Measurements from ENCODE around the gene GRM4.
"Not testable (repeated sequence)": the region's sequence is repeated elsewhere in the genome, so short reads cannot be mapped to it uniquely, and the experiment has no call there.

GRM4 gene

GRCh38 chr6:34059914-34060313 lies 86.0 kb downstream of the GRM4 start:
- no peak for DNase-seq

DNA sequence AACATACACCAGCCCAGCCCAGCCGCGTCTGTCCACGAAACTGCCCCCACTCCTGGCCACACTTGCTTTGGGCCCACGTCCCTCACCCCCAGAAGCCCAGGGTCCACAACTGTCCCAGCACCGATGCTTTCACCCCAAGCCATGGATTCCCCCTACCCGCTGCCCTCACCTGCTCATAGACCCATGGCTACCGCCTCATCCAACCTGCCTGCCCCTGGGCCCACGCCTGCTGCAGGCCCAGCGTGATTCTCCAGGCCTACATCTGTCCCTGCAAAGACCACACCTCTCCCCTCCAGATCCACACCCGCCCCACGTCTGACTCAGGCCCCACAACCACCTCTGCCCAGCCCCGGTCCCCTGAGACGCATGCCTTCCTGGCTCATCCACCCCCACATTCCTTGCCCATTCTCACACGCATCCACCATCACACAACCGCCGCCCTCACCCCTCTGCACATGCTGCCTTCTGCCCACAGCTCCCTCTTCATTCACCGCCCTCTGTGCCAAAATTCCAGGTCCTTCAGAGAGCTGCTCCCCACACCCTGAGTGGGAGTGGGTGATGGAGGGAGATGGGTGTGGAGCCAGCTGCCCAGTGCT lies 86.7 kb downstream of the GRM4 start:
- DNase-seq, result no peak

GRCh38 chr6:34057790-34058189 lies 88.1 kb downstream of the GRM4 start:
- no peak for DNase-seq

DNA sequence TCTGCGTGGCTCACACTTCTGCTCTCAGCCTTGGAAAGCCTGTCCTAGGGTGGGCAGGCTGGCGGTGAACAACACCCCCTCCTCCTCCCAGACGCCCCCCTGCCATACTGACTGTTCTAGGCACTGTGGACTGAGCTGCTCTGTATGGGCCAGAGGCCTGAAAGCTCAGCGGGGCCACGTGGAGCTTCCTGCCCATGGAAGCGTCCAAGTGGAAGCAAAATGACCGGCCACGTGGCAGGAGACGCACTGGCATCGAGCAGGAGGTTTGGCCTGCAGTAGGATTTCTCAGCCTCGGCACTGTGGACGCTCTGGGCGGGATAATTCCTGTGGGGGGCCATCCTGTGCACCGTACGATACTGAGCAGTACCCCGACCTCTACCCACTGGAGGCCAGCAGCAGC lies 88.7 kb downstream of the GRM4 start:
- DNase-seq, result no peak

GRCh38 chr6:34056305-34057108 lies 89.4 kb downstream of the GRM4 start:
- peak; percentile 13 for DNase-seq

DNA sequence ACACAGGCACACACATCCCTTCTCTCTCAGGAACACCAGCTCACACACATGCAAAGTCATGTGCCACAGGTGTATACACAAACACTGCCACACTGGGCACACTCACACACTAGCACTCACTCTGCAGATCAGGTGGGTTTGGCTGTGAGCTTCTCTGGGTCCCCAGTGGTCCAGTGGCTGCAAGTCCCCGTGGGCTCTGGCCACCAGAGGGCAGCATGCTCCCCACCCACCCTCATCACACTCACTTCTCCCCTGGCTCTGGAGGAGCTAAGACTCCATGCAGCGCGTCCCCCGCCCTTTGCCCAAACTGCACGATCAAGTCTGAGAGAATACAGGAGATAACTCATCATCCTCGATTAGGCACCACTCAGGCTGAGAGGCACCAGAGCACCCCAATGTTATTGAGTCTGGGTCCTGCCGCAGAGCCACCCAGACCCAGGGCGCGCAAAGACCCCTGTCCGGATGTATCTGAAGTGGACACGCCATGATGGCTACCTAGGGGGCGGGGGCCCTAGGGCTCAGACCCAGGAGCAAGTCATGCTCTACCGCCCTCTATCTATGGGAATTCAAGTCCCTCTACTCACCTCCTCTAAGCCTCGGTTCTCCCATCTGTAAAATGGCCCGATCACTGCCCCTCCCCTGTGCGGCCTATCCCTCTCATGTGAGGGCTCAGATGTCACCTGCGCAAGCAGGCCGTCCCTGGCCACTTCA lies 90.5 kb downstream of the GRM4 start:
- peak; percentile 75 for DNase-seq

DNA sequence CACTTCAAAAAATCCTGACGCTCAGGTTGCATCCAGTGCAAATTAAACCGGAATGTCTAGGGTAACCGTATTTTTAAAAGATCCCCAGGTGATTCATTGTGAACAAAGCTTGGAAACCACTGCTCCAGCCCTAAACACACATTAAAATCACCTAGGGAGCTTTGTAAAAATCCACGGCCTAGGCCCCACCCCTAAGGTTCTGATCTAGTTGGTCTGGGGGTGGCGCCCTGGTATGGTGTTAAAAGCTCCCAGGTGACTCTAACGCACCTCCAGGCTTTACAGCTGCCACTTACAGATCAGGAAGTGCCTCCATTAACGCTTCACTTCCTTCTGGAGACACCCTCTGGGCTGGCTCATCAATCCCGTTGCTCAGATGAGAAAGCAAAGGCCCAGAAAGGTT lies 92.2 kb downstream of the GRM4 start:
- DNase-seq, result no peak

GRCh38 chr6:34052918-34053608 lies 92.8 kb downstream of the GRM4 start:
- DNase-seq, result no peak

- no peak for DNase-seq
These were observed 93.6 kb downstream of the GRM4 start for GRCh38 chr6:34052071-34052825.

DNA sequence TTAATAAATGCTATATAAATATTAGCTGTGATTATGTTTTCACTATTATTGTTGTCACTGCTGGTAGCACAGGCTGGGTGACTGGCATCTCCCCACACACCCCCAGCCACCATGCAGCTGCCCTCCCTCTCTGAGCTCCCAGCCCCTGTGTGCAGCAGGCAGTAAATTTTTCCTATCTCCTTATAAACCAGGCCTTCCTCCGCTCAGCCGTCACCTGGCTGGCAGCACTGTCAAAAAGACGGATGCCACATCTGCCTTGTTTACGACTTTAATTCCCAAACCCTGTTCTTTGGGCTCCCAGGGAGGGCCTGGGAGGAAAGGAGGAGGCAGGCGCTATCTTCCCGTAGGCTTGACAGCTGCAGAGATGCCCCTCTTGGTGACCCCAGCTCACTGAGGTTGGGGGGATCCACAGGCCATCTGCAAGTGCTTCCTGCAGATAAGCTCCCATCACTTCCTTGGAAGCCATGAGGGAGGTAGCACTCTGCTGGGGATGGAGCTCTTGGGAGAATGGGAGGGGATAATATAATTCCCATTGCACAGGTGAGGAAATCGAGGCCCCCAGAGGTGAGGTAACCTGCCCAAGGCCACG lies 94.5 kb downstream of the GRM4 start:
- no peak for DNase-seq

DNA sequence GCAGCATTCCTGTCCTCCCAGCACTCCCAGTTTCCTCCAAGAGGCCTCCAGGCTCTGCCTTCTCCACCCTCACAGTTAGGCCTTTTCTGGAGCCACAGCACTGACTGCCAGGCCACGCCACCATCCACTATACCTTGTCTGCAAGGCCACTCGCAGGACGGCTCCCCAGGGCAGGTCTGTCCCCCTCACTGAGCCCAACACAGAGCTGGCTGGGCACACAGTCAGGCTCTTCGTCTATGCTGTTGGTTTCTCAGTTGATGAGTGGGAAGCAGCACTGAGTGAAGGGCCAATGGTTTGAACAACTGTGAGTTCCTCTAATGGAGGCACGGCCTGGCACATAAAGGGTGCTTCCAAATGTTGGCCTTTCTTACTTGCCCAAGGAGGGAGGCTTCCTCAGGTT lies 95.2 kb downstream of the GRM4 start:
- no peak for DNase-seq

- DNase-seq, result no peak
These were observed 96.2 kb downstream of the GRM4 start for GRCh38 chr6:34049395-34050342.

DNA sequence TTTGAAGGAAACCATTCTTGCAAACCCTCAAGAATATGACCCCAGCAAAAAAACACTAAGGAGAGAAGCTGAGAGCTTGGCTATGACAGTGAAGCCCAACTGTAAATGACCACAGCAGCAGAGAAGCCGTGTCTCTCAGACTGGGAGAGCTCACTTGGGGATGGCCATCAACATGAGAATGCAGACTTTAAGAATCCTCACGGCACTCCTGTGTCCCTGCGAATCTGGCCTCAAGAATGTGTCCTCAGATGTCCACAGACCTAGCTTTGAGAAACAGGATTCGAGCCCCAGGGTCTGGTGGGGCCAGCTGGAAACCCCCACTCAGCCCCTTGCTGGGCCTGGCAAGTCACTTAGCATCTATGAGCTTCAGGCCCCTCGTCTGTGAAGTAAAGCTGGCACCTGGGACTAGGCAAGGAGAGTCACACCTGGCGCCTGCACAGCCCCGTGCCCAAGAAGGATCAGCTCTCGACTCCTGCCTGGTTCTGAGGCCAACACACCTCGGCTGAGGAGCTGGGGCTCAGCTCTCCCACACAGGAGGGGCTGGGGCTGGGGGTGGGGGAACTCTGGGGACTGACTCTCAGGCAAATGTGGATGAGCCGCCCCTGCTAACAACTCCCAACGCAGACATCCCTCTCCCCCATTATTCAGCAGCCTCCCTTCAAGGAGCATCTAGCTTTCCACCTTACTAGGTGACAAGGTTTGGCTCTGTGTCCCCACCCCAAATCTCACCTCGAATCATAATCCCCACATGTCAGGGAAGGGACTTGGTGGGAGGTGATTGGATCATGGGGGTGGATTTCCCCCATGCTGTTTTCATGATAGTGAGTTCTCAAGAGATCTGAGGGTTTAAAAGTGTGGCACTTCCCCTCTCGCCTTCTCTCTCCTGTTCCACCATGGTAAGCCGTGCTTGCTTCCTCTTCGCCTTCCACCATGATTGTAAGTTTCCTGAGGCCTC lies 97.7 kb downstream of the GRM4 start:
- DNase-seq, result no peak

GRCh38 chr6:34046617-34047016 lies 99.3 kb downstream of the GRM4 start:
- no peak for DNase-seq

DNA sequence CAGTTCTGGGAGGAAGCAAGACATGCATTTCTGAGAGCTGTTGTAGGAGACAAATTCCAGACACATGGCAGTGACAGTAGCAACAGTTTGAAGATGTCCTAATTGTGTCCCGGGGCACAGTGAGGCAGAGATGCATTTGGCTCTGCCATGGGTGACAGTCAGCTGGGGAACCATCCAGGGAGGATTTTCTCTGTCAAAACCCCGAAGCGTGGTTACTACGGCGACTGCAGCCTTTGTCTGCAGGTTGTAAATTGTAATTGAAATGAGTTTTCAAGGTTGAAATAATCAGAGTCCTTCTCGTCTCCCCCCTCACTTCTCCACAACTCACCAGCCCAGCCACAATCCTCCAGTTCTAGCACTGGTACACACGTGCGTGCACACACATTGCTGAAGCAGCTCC lies 100.1 kb downstream of the GRM4 start:
- DNase-seq, result no peak

- DNase-seq, result no peak
These were observed 100.8 kb downstream of the GRM4 start for GRCh38 chr6:34044945-34045595.

DNA sequence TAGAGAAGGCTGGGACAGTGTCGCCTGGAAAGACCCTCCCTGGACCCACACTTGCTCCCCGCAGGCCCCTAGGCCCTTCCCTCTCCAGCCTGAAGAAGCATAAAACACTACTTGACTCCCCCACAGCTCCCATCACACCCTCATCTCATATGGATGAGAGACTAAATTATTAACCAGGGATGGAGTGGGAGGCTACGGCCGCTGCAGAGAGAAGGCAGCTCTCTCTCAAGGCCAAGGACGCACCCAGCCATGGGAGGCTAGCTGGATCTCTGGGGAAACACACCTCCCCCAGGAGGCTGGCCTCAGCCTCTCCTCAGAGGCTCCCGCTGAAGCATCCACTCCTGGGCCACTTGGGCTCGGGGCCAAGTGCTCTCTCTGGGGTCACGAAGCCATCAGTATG lies 102.5 kb downstream of the GRM4 start:
- DNase-seq, result no peak

- not testable (repeated sequence) for DNase-seq
These were observed 103.9 kb downstream of the GRM4 start for GRCh38 chr6:34041998-34042397.

GRCh38 chr6:34041385-34041784 lies 104.5 kb downstream of the GRM4 start:
- DNase-seq, result no peak
